Measurements from ENCODE around the gene RSPO4.

DNA sequence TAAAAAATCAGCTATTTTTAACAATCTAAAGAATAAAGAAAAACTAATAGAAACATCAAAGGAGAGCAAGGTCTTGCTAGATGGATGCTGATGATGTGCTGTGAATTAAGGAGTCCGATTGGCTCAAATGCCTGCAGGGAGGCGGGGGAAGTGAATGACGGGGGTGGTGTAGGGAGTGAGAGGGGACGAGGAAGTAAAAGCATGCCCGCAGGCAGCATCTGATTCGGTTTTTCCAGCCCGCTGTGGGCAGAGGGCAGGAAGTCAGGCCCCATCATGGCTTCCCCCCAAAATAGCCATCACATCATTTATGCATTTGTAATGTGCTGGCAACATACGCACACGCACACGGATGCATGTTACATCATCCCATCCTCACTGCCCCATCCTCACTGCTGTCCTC lies 10.3 kb downstream of the RSPO4 start:
- TF ChIP-seq EP300 (IDR thresholded peaks at IDR 0.05), result no peak
- TF ChIP-seq, protein P1, sequence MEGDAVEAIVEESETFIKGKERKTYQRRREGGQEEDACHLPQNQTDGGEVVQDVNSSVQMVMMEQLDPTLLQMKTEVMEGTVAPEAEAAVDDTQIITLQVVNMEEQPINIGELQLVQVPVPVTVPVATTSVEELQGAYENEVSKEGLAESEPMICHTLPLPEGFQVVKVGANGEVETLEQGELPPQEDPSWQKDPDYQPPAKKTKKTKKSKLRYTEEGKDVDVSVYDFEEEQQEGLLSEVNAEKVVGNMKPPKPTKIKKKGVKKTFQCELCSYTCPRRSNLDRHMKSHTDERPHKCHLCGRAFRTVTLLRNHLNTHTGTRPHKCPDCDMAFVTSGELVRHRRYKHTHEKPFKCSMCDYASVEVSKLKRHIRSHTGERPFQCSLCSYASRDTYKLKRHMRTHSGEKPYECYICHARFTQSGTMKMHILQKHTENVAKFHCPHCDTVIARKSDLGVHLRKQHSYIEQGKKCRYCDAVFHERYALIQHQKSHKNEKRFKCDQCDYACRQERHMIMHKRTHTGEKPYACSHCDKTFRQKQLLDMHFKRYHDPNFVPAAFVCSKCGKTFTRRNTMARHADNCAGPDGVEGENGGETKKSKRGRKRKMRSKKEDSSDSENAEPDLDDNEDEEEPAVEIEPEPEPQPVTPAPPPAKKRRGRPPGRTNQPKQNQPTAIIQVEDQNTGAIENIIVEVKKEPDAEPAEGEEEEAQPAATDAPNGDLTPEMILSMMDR (IDR thresholded peaks at IDR 0.05), result no peak
